Stimulated activated naive CD4-positive, alpha-beta T cell treated with Interleukin-2 at 50 U/mL for 16 hours (primary cell): Measurements from ENCODE around the gene LBHD2.

Source experiments
- DNase-seq: peaks from one replicate; lab custom pipeline; 2025; lab: John Stamatoyannopoulos, UW

The LBHD2 gene

DNA sequence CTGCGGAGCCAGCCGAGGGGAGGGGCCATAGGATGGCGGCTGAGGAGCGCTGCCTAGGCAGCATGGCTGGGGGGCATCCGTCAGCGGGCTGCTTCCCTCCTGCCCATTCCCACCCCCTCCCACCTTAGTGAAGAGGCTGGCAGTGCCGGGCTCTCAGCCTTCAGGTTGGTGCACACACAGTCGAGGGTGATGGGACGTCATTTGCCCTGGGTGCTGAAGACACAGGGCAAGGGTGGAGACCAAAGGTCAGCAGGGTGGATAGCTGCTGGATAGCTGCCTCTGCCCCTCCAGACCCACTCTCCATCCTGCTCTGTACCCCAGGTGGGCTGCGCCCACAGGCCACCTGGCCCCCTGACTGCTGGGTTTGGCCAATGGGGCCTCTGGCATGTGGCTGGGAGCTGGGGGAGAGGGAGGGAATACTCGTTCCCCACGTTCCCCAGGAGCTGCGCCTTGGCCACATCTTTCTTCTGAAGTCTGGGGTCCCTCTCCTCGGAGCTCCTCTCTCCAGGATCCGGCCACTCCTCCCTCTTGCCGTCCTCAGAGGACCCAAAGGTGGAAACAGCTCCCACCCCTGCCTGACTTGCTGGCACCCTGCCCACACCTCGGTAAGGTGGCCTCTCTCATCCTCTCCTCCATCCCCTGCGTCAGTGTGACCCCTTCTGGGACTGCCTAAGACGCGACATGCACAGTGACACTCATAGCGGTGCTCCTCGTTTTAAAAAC, 15.5 kb upstream of the LBHD2 start:
- no peak for DNase-seq

DNA sequence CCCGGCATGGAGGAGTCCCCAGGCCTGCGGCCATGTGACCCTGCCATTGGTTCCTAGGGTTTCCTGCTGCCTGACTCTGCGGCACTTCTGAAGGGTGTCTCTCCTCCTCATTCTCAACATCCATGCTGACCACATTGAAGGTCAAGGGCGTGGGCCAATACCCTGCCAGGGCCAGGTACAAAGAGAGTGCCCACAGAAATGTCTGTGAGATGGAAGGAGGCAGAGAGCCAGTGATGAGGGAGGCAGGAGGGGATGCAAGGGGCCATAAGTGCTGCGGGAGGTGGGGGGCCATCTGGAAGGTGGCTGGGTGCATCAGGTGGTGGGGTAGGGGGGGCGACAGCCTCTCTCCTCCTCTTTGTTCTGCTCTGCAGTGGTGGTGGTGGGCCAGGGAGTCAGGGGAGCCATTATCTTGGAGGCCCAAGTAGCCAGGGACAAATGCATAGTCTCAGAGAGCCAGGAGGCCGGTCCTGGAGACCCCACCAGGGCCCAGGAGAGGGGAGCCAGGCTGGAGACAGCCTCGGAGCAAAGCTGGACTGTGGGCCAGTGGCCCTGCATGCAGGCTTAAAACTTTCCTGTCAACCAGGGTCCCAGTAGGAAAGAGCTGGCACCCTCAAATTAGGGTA, 13.6 kb upstream of the LBHD2 start:
- DNase-seq, result no peak

GRCh38 chr14:103070971-103071542, 13.0 kb upstream of the LBHD2 start:
- no peak for DNase-seq

DNA sequence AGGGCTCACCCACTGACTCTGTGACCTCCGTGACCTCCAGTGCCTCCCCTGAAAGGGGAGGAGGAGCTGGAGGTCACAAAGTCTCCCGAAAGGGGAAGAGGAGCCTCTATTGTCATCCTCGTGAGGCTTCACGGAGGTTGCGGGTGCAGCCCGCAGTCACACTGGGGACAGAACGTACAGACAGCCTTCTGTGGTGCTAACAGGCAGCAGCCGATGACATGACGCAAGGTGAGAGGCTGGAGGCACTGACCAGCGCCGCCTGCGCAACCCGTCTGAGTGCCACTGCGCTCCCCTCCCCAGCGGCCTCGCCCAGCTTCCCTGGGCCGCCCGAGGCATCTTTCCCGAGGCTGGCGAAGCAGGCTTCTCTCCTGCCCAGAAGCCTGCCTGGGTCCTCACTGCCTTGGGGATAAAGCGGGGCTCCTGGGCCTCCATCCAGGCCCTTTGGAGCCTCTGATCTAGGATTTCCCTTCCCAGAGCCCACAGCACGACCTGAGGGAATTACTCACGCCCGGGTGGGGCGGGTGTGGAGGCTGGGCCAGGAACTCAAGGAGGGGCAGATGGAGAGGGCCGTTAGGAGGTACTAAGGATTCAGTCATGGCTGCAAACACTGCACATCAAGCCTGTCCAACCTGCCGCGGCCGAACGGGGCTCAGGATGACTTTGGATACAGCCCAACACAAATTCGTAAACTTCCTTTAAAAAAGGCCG, 12.3 kb upstream of the LBHD2 start:
- no peak for DNase-seq

DNA sequence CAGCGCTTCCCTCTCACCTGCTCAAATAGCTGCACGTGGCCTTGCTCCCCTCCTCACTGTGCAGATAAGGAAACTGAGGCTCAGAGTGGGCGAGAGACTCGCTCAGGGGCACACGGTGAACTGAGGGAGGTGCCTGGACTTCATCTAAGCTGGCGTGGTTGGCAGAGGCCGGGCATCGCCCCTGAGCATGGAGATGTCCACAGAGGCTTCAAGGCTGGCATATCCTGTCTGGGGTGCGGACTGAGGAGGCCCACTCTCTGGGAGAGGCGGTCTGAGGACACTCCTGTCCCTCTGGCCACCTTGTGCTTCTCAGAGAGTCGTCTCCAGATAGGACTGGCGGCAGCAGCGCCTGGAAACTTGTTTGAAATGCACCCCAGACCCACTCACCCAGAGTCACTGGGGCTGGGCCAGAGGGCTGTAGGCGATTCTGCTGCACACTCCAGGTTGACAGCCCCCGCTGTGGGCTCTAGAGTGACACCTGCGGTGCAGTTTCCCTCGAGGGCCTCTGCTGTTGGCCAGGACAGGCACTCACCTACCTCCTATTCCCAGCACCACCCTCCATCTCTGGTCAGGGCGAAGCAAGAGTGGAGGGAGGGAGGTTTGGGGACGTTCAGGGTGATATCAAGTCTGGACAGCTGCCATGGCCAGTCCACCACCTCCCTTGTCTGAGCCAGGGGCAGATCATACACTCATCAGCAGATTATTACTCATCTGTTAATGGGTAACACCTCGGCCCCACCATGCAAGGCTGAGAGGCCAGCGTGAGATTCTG, 11.2 kb upstream of the LBHD2 start:
- no peak for DNase-seq

- DNase-seq, result no peak
These were observed 10.6 kb upstream of the LBHD2 start for GRCh38 chr14:103073367-103073875.

DNA sequence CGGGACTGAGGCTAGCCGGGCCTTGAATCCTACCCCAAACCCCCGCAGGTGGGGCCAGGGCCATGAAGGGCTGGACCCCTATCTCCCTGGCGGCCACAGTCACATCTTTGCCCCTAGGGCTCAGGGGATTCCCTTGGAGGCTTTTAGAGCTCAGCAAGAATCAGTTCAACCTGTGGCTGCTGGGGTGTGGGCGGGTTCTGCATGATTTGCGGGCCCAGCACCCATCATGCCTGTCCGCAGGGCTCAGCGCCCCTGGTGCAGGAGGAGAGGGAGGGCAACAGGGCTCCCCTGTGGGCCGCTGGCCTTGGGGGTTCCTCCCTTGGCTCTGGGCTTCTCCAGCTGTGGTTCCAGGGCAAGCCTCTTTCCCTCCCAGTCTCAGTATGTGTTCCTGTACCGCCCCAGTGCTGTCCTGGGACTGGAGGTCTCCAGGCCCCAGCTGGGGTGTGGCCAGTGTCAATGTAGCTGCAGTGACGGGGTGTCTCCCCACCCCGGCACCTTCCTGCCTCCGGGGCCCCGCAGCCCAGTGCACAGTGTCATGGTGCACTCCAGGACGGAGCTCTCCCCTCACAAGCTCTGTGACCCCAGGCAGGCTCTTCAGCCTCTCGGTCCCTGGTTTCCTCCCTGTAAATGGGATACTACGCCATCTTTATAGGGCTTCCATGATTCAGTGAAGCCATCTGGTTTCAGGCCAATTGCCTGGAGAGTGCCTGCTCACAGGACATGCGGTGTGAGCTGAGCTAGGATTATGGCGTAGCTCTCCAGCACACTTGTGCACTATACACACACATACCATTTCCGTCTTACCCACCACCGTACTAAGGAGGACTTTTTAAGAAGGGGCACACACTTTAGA, 9.9 kb upstream of the LBHD2 start:
- no peak for DNase-seq

DNA sequence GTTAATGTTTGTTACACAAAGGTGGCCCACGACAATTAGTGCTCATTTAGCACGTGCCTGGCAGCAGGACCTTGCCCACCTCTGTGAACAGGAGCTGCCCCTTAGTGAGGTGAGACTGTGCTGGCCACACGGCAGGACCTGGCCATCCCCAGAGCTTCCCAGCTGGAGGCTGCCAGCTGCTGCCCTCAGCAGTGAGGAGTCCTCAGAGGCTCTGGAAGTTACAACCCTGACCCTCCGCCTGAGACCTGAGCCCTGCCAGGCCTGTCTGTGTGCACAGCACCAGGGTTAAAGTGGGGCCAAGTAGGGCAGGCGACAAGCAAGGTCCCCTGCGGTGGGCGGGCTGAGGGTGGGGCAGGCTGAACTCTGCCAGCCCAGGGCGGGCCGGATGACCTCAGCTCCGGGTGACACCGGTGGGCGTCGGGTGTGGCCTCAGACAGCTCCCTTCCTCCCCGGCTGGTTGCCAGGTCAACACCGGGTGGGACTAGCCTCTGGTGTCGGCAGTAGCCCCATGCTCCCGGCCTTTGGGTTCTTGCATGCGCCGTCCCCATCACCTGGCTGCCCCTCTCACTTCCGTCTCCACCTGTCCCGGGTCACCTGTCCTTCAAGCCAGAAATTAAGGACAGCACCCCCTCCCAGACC, 9.2 kb upstream of the LBHD2 start:
- peak; percentile 13 for DNase-seq

DNA sequence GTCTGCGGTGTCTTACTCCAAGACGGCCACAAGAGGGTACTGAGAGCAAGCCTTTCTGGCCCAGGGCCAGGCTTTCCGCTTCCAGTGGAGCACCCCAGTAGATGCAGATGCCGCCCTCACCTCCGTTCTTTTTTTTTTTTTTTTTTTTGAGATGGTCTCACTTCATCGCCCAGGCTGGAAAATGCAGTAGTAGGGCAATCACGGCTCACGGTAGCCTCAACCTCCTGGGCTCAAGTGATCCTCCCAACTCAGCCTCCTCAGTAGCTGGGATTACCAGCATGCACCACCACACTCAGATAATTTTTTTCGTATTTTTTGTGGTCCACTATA, 5.6 kb upstream of the LBHD2 start:
- peak; percentile 62 for DNase-seq

GRCh38 chr14:103078860-103079587, 5.0 kb upstream of the LBHD2 start:
- DNase-seq, result no peak

GRCh38 chr14:103081951-103082350, 2.1 kb upstream of the LBHD2 start:
- no peak for DNase-seq

DNA sequence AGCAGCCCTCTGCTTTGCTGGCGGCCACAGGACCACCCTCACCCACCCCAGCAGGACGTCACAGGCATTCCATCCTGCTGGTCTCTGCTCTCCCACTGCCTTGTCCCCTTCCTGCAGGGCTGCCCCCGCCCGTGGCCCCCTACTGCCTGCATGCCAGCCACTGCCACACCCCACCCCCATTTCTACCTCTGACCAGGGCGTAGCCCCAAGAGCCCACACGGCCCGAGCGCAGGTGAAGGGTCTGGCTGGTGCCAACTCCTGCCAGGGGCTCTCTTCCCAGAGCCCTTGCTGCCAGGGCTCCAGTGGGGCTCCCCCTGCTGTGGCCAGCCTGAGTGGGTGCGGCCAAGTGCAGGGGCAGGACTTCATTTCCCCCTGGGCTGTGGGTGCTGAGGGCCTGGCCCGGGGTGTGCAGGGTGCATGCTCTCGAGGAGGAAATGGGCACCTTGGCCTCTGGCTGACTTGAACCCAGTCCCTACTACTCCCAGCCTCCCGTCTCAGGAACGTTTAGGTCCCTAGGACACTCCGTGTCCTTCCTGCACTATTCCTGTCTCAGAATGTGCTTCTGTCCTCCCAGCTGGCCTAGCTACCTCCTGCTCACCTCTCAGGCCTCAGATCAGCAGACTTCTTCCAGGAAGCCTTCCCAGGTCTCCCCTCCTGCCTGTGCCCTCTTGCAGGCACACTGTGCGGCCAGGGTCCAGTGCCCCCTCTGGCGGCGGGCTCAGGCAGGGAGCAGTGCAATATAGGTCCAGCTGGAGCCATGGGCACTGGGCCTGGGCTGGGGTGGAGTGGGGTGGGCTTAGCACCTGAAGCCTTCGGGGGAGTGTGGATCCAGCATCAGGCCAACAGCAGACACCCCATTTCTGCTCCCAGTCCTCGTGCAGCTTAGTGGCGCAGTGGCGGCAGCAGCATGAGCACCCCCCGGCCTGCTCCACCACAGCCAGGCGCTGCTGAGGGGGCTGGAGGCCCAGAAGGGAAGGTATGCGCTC, 1.4 kb downstream of the LBHD2 start:
- no peak for DNase-seq

DNA sequence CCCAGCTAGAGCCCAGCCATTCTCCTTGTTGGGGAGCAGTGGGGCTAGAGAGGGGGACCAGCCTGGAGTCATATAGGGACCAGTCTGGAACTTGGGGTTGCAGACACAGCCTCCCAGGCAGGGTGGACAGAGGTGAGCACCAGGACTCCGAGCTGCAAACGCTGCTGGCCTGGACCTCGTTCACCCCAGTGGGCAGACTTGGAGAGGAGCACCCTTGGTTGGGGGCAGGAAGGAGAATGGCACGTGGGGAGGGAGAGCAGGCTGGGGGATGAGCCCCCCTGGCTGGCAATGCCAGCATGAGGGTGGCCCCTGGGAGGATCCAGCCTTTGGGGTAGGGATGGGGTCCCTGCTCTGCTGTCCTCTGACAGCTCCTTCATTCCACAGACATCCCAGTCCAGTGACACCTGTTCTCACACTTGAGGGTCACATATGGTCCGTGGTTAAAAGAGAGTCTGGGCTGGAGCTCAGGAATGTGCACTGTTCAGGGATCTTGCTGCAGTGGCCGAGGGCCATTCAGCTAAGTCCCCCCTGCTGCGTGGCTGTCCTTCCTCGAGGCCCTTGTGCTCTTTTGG, 2.8 kb downstream of the LBHD2 start:
- DNase-seq, result no peak

- no peak for DNase-seq
These were observed 3.4 kb downstream of the LBHD2 start for GRCh38 chr14:103087343-103087835.

GRCh38 chr14:103088921-103089320, 4.9 kb downstream of the LBHD2 start:
- DNase-seq, result no peak

DNA sequence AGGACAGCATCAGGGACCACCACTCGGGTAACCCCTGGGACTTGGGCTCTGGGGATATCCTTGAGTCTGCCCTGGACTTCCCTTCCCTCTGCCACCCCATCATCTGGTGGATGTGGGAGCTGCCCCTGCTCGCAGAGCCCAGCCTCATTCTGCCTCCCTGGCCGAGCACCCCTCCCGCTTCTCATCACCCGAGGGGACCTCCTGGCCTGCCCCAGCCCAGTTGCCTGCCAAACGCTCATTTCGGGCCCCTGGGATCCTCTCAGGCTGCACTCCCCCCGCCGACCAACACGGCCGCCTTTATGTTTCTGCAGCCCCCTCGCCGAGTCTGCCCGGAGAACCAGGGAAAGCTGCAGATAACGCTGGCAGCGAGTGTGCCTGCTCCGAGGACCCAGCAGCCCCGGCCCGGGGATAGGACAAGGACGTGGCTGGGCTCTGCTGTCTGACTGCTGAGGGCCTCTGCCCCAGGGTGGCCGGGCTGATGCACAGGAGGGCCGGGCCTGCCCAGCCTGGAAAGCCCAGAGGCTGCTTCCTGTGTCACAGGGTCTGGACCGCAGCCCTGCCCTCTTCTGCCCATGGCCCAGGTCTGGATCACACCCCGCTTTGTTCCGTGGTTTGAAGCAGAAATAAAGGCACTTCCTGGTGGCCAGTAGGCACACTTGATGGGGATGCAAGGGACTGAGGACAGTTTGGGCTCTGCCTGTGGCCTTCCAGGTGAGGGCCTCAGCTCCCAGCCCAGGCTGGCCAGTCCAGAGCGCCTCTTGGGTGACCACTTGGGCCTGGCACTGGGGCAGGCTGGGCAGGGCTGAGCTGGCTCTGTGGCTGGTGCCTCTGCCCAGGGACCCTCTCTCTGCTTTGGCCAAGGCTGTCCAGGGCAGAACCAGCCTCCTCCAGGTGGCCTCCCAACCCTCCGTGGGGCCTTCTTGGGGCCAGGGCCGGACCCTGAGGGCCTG, 5.7 kb downstream of the LBHD2 start:
- DNase-seq, result no peak

DNA sequence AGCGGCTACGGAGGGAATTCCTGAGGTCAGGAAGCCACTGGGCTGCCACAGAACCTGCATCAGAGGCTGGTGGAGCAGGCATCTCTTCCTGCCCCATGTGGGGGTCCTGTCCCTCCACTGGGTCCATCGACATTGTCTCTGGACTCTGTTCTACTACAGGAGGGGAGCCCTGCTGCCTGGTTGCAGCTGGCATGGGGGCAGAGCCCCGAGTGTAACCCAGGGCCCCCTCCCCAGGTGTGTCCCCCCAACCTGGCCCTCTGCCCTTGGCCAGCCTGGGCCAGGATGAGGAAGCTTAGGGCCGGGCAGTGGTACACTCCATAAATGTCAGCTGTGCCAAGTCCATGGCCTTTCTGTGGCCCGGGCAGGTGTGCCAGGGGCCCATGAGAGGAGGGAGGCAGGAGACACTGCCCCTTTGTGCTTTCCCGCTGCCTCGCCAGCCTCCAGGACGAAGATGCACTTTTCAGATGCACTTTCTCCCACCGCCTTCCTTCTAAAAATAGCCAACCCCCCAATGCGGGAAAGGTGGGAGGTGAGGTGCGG, 6.5 kb downstream of the LBHD2 start:
- no peak for DNase-seq
